Smooth muscle cell (in vitro differentiated cells): Measurements from ENCODE around the gene ABCG1. TPM values are rescaled to one million over a fixed set of nuclear protein-coding genes. Genes with fewer than 3 reads are reported as not detected.

Source experiments
- DNase-seq: peaks from one replicate; lab custom pipeline; 2025; ENCODE audit not compliant: unreplicated experiment; lab: John Stamatoyannopoulos, UW
- H2AFZ ChIP-seq: fragments of 200-600 bp; sonication (generic); 2 replicates; pipeline ENCODE4 v1.6.0; 2016; ENCODE audit warnings: antibody characterized with exemption, low read depth, mild to moderate bottlenecking
- H3F3A ChIP-seq: fragments of 200-600 bp; sonication (generic); 2 replicates; pipeline ENCODE4 v1.6.0; 2017; ENCODE audit warnings: antibody characterized with exemption, low read depth
- H3K27ac ChIP-seq: fragments of 200-600 bp; sonication (generic); 2 replicates; pipeline ENCODE4 v1.5.1; 2016; ENCODE audit warnings: low read depth, mild to moderate bottlenecking
- H3K27me3 ChIP-seq: fragments of 200-600 bp; sonication (generic); 2 replicates; pipeline ENCODE4 v1.6.1; 2016; ENCODE audit warnings: low read depth, mild to moderate bottlenecking
- H3K36me3 ChIP-seq: fragments of 200-600 bp; sonication (generic); 2 replicates; pipeline ENCODE4 v1.5.1; 2016; ENCODE audit warnings: low read depth
- H3K4me1 ChIP-seq: fragments of 200-600 bp; sonication (generic); 2 replicates; pipeline ENCODE4 v1.5.1; 2016; ENCODE audit warnings: low read depth
- H3K4me2 ChIP-seq: fragments of 200-600 bp; sonication (generic); 2 replicates; pipeline ENCODE4 v1.6.0; 2016; ENCODE audit warnings: mild to moderate bottlenecking
- H3K4me3 ChIP-seq: fragments of 200-600 bp; sonication (generic); 2 replicates; pipeline ENCODE4 v1.5.1; 2016; ENCODE audit warnings: mild to moderate bottlenecking
- H3K79me2 ChIP-seq: fragments of 200-600 bp; sonication (generic); 2 replicates; pipeline ENCODE4 v1.6.0; 2016; ENCODE audit warnings: low read depth, mild to moderate bottlenecking
- H3K9ac ChIP-seq: fragments of 200-600 bp; sonication (generic); 2 replicates; pipeline ENCODE4 v1.6.0; 2016; ENCODE audit warnings: low read depth
- H3K9me3 ChIP-seq: fragments of 200-600 bp; sonication (generic); replicated peaks from 2 replicates; pipeline ENCODE4 v1.5.1; 2016; ENCODE audit warnings: low read depth
- H4K20me1 ChIP-seq: fragments of 200-600 bp; sonication (generic); 2 replicates; pipeline ENCODE4 v1.6.0; 2016; ENCODE audit warnings: low read depth
- CTCF ChIP-seq: fragments of 200-600 bp; sonication (generic); IDR thresholded peaks from 2 replicates; pipeline ENCODE4 v1.5.1; 2017; ENCODE audit warnings: borderline replicate concordance, mild to moderate bottlenecking, antibody characterized with exemption; ENCODE audit not compliant: insufficient read depth, poor library complexity, severe bottlenecking
- WGBS: methylation state at CpG from one replicate; pipeline ENCODE4 v1.1.7; 2016; ENCODE audit warnings: low lambda C conversion rate; 5-methylcytosine and 5-hydroxymethylcytosine counted together
- polyA plus RNA-seq: library from polyadenylated mRNA; unstranded; fragments of >200 nt; fragmentation: Nextera tagmentation; extraction: Ambion mirVana; gene quantifications from 2 replicates; pipeline ENCODE4 v1.2.1, GENCODE V29; 2016
- total RNA-seq: library from RNA; depleted of rRNA; stranded (reverse); fragments of >200 nt; gene quantifications from 2 replicates; pipeline ENCODE4 v1.2.3, GENCODE V29; 2014

The ABCG1 gene
- total and polyA plus RNA-seq, 2 experiments from 2014 or later: 0.55 to 2.9 TPM

GRCh38 chr21:42254651-42255601 lies 36.0 kb downstream of the ABCG1 start:
- H3K4me3 ChIP-seq: no peak overlapping the region
- no peaks in the 10 kb centered on the region for H3K79me2 ChIP-seq
- H2AFZ ChIP-seq: no peak overlapping the region
- 91% methylated on average over 17 of the region's 17 CpGs for WGBS
- H3K9me3 ChIP-seq: no peaks in the 10 kb centered on the region
- no peak for DNase-seq
- H3K27me3 ChIP-seq: peaks cover 11% of the 10 kb centered on the region
- no peak overlapping the region for H3K9ac ChIP-seq
- H3F3A ChIP-seq: no peaks in the 10 kb centered on the region
- no peaks in the 10 kb centered on the region for H4K20me1 ChIP-seq
- TF ChIP-seq CTCF: no peak
- H3K4me1 ChIP-seq: no peaks in the 10 kb centered on the region
- no peak overlapping the region for H3K27ac ChIP-seq
- H3K36me3 ChIP-seq: no peaks in the 10 kb centered on the region
- H3K4me2 ChIP-seq: no peak overlapping the region

DNA sequence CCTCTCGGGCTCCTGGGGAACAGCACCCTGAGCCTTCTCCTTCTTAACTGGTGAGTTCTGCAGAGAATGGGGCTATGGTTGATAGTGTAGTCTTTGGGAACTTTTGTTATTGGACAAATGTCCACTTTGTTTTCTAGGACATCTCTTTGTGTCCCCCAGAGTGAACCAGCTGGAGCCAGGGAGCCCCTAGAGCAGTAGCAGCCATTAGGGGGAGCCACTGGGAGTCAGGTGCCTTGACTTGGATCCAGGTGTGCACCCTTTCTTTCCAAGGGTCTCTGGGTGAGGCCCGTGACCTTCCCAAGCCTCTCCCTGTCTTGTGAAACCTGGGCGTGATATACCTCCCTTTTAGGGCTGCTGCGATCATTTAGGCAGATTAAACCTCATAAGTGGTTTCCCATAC lies 36.9 kb downstream of the ABCG1 start:
- DNase-seq: no peak
- Histone ChIP-seq H3K4me2 (no peak overlapping the region), H2AFZ (no peak overlapping the region), H3K36me3 (no peaks in the 10 kb centered on the region), H3K27me3 (peaks cover 11% of the 10 kb centered on the region), H3K9ac (no peak overlapping the region), H3K27ac (no peak overlapping the region), H3K4me3 (no peak overlapping the region), H3K79me2 (no peaks in the 10 kb centered on the region), H4K20me1 (no peaks in the 10 kb centered on the region), H3F3A (no peaks in the 10 kb centered on the region), H3K4me1 (no peaks in the 10 kb centered on the region), H3K9me3 (no peaks in the 10 kb centered on the region)
- no peak for TF ChIP-seq CTCF
- 97% methylated on average over 4 of the region's 4 CpGs for WGBS

DNA sequence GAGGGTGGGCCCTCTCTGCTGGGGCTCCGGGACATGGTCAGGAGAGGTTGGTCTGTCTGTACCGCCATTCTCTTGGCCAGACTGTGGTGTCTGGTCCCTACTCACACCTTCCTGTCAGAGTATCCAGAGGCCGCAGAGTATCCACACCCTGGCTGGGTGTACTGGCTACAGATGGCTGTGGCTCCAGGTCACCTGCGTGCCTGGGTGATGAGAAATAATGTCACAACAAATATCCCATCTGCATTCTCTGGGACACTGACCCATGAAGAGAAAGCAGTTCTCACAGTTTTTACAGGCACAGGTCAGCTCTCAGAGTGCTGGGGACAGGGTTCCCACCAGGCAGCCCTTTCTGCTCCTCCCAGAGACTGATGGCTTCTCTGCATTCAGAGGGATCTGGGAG lies 37.4 kb downstream of the ABCG1 start:
- Histone ChIP-seq H3K27ac (no peak overlapping the region), H3K4me3 (no peak overlapping the region), H3K27me3 (peaks cover 11% of the 10 kb centered on the region), H3K4me1 (peaks cover 3% of the 10 kb centered on the region), H3K79me2 (no peaks in the 10 kb centered on the region), H3K9me3 (no peaks in the 10 kb centered on the region), H3K4me2 (no peak overlapping the region), H4K20me1 (no peaks in the 10 kb centered on the region), H3F3A (no peaks in the 10 kb centered on the region), H3K36me3 (no peaks in the 10 kb centered on the region), H2AFZ (no peak overlapping the region), H3K9ac (no peak overlapping the region)
- no peak for DNase-seq
- no peak for TF ChIP-seq CTCF
- WGBS: 98% methylated on average over 4 of the region's 4 CpGs
